Forelimb muscle (tissue), 1 donor: ENCODE measurements around the gene TMEM217. TPM values are rescaled to one million over a fixed set of nuclear protein-coding genes. Genes with fewer than 3 reads are reported as not detected.
"Not testable (repeated sequence)": the region's sequence is repeated elsewhere in the genome, so short reads cannot be mapped to it uniquely, and the experiment has no call there.

Experiments used
- DNase-seq: peaks from one replicate; pipeline ENCODE4 v3.0.0-alpha.2; 2013; ENCODE audit warnings: low read depth
- polyA plus RNA-seq: library from polyadenylated mRNA; unstranded; fragments of 120-200 nt; gene quantifications from one replicate; pipeline ENCODE4 v1.2.1, GENCODE V29; 2013; ENCODE audit not compliant: insufficient read length

Gene TMEM217
- polyA plus RNA-seq, 1 donor, result 0.71 TPM

DNA sequence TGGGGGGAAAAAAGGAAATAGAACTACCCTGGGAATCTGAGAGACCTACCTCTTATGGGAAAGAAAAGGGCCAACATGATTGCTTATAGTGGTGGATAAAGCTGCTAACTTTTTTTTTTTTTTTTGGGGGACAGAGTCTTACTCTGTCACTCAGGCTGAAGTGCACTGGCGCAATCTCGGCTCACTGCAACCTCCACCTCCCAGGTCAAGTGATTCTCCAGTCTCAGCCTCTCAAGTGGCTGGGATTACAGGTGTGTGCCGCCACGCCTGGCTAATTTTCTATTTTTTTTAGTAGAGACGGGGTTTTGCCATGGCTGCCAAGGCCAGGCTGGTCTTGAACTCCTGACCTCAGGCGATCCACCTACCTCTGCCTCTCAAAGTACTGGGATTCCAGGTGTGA is 39.9 kb downstream of the TMEM217 start:
- no peak for DNase-seq

DNA sequence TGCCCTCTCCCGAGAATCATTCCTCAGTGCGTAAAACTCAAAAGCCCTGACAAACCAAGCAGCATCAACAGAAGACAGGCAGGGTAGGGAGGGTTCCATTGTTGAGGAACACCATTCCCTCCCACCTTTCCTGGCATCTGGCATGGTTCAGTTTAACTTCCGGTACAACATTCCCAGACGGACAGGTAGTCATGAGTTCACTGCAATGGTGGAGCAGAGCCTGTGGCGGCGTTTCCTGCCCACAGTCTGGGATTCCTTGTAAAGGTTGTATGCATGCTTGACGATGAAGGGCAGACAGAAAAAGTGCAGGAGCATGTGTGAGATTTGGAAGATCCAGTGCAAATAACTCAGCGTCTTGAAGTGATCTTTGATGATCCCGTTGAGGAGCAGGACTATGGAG is 45.7 kb downstream of the TMEM217 start:
- no peak for DNase-seq

DNA sequence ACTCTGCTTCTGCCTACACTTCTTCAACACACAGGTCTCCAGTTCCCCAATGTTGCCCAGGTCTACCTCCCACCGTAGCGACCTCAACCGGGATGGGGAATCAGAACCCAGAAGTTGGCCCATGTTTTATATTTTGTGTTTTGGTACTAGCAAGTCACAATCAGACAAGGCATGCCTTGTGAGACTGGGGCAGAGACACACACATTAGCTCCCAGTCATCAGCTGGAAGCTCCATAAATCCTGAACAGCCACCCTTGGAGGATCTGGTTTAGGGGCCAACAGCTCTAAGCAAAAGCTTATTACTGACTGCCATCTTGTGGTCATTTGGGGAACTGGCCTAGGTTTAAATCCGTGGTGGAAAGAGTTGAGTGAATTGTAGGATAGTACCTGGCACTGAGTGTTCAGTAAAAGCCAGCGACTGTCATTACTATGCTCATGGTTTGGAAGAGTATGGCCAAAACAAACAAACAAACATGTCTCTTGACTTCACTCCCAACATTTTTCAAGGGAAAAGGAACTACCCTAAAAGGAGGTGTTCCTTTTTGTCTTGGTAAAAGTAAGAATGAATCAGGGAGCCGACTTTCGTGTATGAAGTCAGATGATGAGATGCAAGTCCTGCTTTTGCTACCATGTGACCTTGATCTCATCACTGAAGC is 47.5 kb downstream of the TMEM217 start:
- peak; percentile 67 for DNase-seq

DNA sequence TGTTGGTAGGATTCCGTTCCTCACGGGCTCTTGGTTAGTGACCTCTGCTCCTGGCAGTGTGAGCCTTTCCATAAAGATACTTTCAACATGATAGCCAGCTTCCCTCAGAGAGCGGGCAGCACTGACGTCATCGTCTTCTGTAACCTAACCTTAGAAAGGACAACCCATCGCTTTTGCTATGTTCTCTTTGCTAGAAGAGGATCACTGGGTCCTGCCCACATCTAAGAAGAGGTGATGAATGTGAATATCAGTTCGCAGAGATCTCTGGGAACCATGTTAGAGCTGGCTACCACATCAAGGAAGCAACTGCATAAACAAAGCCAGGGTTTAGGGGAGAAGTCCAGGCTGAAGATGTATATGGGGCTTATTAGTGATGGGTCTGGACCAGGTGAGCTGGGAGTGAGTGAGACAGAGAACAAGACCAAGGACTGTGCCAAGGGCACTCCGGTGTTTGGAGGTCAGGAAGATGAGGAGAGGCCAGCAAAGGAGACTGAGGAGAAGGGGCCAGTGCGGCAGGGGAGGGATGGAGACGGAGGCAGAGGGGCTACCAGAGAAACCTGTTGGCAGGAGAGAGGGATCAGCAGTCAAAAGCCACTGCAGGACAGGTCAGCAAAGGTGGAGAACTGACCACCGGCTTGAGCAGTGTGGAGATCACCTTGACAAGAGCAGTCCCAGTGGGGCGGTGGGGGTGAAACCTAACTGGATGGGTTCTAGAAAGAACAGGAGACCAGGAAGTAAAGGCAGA is 48.3 kb downstream of the TMEM217 start:
- no peak for DNase-seq

DNA sequence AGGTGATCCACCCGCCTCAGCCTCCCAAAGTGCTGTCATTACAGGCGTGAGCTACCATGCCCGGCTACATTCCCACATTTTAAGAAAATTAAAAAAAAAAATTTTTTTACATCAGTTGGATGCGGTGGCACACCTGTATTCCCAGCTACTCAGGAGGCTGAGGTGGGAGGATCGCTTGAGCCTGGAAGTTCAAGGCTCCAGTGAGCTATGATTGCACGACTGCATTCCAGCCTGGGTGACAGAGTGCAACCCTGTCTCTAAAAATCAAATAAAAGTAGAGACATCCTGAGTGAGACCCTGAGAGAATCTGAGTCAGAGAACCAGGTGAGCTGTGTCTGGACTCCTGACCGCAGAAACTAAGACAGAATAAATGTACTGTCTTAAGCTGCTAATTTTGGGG is 49.2 kb downstream of the TMEM217 start:
- no peak for DNase-seq

DNA sequence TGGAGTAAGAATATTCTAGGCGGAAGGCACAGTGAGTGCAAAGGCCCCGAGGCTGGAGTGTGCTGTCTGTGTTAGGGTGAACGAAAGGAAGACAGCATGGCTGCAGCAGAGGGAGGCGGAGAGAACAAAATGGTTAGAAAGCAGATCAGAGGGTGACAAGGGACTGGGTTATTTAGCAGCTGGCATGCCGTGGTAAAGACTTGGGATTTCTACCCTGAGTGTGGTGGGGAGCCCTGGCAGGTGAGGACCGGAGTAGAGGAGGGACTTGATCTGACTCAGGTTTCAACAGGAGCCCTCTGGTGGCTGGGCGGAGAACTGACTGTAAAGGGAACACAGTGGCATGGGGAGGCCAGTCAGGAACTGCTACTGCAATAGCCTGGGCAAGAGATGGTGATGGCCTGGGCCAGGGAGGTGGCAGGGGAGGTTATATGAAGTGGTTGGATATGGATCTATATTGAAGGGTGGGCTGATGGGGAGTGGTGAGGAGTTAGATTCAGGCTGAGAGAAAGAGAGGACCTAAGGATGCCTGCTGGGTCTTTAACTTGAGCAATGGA is 50.0 kb downstream of the TMEM217 start:
- no peak for DNase-seq

DNA sequence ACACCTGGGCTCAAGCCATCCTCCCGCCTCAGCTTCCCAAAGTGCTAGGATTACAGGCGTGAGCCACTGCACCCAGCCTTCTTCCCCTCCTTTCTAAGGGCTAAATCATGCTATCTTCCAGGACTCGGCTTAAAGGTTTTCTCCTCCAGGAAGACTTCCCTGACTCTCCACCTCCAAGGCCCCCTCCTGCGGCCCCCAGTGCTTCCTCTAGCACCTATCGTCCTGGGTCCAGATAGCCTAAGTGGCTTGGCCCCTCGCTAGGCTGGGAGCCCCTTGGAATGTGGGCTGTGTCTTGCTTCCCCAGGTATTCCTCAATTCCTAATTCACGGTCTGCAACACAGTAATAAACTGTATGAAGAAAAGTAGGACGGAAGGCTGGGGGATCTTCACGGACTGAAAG is 51.3 kb downstream of the TMEM217 start:
- DNase-seq, result no peak

DNA sequence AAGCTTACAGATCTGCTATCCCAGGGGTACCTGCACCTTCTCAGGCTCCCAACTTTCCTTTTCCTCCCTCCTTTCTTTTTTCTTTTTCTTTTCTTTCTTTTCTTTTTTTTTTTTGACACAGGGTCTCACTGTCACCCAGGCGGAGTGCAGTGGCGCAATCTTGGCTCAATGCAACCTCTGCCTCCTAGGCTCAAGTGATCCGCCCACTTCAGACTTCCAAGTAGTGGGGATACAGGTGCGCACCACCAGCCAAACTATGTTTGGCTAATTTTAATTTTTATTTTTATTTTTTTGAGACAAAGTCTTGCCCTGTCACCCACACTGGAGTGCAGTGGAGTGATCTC is 52.0 kb downstream of the TMEM217 start:
- DNase-seq, result no peak

DNA sequence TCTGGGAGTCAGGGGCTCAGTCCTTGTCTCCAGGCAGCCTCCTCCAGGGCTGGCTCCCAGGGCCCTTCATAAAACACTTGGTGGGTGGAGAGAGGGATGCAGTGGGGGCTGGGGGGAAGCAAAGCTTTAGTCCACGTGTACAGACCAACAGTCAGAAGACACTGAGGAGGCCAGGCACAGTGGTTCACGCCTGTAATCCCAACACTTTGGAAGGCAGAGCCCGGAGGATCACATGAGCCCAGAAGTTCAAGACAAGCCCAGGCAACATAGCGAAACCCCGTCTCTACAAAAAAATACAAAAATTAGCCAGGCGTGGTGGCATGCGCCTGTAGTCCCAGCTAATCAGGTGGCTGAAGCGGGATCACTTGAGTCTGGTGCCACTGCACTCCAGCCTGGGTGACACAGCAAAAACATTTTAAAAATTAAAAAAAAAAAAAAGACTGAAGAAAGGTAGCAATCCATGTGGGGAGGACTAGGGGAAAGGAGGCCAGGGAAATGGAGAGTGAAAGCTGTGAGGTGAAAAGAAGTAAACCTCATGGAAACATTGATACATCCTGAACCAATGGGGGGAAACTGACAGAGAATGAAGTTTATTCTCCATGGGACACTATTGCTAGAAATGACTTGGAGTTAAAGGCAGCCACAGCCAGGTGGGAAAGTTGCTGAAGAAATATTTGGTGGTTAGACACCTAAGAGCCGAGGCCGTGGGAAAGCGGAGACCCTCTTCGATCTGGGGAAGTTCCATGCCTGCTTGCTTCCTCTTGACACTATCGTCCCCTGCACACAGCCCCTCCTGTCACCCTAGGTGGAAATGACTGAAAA is 52.6 kb downstream of the TMEM217 start:
- DNase-seq, result no peak

DNA sequence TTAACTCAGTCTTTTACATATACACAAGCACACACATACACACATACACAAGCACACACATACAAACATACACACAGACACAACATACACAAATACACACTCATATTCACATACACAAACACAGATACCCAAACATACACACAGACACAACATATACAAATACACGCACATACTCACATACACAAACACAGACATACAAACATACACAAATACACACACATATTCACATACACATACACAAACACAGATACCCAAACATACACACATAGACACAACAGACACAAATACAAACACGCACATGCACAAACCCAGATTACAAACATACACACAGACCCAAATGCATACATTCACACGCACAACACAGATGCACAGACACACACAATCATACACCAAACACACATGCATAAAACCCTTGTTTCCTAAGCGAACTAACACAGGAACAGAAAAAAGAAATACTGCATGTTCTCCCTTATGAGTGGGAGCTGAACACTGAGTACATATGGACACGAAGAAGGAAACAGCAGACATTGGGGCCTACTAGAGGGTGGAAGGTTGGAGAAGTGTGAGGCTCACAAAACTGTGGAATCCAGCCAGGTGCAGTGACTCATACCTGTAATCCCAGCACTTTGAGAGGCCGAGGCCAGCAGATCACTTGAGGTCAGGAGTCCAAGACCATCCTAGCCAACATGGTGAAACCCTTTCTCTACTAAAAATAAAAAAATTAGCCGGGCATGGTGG is 53.8 kb downstream of the TMEM217 start:
- no peak for DNase-seq

DNA sequence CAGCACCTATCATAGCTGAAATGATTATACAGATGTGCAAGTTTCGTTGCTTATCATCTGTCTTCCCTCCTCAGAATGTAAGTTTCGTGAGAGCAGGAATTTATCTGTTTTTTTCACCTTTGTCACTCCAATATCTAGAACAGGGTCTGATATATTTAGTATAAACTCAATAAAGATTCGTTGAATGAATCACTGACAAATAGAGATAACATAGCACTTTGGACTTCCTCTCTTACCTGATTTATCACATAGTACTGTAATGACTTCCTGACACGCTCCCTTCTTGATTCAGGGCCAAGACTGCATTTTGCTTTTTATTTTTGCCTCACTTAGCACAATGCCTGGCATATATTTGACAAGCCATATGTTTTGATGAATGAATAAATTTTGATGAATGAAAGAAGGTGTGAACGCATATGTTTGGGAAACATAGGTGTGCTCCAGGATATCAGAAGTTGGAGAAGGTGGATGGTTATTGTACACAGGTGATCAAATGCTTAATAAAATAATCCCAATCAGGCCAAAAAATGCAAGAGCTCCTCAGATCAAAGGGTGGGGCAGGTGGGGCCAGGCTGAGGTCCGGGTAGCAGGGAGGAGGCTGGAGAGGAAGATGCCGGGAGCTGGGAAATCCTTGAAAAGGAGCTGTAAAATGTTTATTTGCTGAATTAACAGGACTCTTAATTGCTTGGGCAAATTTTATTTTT is 55.0 kb downstream of the TMEM217 start:
- no peak for DNase-seq

DNA sequence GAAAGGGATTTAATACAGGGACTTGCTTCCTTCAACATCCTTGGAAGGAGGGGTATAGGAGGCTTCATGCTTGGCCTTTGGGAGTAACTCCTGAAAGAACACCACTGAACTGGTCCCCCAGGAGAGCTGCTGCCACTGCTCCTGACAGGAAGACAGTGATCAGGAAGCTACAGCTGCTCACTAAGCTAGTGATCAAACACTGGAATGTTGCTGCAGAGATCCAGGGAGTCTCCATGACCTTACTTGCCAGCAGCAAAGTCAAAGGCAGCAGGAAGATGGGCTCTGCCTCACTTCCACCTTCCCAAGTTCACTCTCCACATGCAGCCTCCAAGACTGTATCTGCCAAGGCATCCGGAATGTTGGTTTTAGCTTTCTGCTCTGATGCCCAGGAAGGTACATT is 56.2 kb downstream of the TMEM217 start:
- no peak for DNase-seq

DNA sequence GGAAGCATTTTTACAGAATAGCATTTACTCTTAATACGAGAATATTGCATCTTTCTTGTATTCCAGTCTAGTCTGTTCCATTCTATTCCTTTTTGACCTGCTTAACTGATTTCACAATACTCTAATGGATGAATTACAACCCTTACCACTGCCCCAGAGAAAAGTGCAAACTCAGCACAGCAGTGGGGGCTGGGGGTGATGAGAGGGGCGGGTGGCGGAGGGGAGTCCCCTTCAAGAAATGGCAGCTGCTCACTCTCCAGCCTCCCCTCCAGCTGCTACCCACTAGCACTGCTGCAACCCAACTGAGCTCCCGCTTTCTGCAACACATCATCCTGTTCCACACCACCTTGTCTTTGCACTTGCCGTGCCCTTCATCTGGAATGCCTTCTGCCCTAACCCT is 57.9 kb downstream of the TMEM217 start:
- DNase-seq, result no peak

DNA sequence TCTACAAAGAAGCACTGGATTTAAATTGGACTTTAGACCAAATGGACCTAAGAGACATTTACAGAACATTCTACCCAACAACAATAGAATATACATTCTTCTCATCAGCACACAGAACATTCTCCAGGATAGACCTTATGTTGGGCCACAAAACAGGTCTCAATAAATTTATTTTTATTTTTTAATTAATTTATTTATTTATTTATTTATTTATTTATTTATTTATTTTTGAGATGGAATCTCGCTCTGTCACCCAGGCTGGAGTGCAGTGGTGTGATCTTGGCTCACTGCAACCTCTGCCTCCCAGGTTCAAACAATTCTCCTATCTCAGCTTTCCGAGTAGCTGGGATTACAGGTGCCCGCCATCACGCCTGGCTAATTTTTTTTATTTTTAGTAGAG is 61.5 kb downstream of the TMEM217 start:
- DNase-seq, result not testable (repeated sequence)

DNA sequence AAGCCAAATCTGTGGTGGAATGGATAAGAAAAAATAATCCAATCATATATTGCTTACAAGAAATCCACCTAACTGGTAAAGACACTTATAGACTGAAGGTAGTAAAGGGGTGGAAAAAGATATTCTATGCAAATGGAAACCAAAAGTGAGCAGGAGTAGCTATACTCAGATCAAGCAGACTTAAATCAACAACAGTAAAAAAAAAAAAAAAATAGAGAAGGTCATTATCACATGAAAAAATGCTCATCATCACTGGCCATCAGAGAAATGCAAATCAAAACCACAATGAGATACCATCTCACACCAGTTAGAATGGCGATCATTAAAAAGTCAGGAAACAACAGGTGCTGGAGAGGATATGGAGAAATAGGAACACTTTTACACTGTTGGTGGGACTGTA is 63.1 kb downstream of the TMEM217 start:
- DNase-seq, result not testable (repeated sequence)

DNA sequence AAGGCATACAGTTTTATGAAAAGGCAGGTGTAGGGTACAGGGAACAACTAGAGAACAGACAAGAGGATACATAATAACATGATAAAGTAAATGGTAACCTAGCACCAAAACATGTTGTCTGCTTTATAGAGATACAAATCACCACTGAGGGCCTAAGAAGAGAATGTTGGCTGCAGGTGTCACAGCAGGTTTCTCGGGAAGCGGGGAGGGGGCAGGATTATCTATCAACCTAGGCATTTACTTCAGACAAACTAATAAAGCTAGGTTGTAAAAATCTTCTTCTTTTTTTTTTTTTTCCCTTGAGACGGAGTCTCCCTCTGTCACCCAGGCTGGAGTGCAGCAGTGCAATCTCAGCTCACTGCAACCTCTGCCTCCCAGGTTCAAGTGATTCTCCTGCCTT is 65.3 kb downstream of the TMEM217 start:
- DNase-seq, result no peak

DNA sequence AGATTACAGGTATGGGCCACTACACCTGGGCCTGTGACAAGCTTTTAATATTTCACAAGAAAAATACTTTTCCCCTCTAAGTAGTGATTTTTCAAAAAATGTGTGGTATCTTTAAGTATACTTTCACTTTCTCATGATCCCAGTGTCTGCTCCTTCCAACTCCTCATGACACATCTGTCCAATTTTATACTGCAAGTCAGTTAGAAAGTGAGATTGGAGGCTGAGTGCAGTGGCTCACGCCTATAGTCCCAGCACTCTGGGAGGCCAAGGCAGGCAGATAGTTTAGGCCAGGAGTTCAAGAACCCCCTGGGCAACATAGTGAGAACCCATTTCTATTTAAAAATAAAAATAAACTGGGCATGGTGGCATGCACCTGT is 67.8 kb downstream of the TMEM217 start:
- no peak for DNase-seq

DNA sequence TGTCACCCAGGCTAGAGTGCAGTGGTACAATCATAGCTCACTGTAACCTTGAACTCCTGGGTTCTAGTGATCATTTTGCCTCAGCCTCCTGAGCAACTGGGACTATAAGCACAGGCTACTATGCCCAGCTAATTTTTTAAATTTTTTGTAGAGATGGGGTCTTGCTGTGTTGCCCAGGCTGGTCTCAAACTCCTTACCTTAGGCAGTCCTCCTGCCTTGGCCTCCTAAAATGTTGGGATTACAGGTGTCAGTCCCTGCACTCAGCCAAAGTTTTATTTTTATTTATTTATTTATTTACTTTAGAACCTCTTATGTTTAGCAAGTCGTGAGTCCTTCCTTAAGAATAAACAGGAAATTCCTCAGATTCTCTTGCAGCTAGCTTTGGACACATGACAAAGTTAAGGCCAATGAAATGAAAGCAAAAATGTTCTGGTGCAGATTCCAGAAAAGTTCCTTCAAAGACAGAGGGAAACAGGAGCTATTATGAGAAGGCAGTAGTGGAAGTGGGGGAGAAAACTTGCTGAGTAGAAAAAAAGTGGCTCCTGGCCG is 68.9 kb downstream of the TMEM217 start:
- no peak for DNase-seq

DNA sequence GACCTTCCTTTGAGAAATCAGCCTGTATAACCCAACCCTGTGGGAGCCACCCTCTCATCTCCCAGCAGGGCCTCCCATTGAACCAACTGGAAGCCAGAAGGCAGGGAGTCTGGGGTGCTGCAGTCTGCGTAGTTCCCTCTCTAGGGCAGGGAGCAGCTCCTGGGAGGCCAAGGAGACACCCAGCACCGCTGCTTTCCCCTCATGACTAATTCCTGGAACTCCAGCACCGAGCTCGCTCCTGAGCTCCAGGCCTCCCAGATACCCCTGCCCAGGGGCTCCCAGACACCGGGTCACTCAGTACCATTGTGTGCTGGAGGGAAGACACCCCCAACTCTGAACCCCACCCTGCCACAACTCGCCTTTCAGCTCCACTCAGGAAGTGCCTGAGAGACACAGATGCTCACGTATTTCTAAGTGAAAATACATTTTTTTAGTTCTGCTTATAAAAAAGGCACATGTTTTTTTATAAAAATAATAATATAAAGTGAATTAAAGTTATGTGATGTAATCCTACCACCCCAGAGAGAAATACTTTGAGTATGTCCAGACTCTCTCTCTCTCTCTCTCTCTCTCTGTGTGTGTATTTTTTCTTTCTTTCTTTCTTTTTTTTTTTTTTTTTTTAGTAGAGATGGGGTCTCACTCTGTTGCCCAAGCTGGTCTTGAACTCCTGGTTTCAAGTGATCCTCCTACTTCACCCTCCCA is 70.5 kb downstream of the TMEM217 start:
- DNase-seq, result no peak
